ENCODE measurements around the gene PRRG1. TPM values are rescaled to one million over a fixed set of nuclear protein-coding genes. Genes with fewer than 3 reads are reported as not detected.
A peak's percentile ranks its signal among the peaks of the same experiment; 100 is the strongest.

PRRG1 gene
- total RNA-seq, 1 donor, result 19.0 TPM

DNA sequence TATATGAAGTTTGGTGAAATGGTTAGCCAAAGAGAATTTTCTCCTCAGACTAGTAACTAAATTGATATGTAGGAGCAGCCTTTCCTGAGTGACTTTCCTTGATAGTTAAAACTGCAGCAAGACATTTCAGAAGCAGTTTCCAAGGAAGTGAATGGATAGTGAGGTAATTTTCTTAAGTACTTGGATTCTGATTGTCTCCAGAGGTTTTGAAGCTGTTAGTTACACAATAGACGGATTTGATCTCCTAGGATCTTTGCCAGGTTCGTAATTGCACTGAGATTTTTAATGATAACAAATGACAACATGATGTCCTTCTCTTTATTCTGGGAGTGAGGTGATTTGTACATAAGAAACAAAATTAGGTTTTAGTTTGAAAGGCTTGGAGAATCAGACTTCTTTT lies 29.2 kb downstream of the PRRG1 start:
- TF ChIP-seq, protein P1, sequence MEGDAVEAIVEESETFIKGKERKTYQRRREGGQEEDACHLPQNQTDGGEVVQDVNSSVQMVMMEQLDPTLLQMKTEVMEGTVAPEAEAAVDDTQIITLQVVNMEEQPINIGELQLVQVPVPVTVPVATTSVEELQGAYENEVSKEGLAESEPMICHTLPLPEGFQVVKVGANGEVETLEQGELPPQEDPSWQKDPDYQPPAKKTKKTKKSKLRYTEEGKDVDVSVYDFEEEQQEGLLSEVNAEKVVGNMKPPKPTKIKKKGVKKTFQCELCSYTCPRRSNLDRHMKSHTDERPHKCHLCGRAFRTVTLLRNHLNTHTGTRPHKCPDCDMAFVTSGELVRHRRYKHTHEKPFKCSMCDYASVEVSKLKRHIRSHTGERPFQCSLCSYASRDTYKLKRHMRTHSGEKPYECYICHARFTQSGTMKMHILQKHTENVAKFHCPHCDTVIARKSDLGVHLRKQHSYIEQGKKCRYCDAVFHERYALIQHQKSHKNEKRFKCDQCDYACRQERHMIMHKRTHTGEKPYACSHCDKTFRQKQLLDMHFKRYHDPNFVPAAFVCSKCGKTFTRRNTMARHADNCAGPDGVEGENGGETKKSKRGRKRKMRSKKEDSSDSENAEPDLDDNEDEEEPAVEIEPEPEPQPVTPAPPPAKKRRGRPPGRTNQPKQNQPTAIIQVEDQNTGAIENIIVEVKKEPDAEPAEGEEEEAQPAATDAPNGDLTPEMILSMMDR (IDR thresholded peaks at IDR 0.05; ENCODE audit: insufficient read depth, low read depth, low read length), result no peak
- peak; percentile 71 for DNase-seq (ENCODE audit: low read depth)
- no peak overlapping the region for H3K4me3 ChIP-seq (ENCODE audit: low read depth, low read length)

DNA sequence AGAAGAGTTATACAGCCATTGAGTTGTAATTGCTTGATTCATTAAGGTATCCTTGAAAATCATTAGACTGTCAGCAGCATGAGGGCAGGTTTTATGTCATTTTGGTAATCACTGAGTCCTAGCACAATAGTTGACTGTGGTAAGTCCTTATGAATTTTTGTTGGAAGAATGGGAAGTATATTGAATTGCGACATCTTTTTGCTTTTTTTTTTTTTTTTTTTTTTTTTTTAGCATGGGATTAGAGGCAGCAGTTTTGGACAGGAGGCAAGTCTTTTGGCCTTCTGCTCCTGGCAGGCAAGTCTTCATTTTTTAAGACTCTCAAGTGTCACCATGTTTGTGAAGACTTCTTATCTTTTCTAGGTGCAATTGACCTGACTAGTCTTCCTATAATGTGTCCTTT lies 29.7 kb downstream of the PRRG1 start:
- TF ChIP-seq, protein P1 (IDR thresholded peaks at IDR 0.05; ENCODE audit: insufficient read depth, low read depth, low read length), result no peak
- H3K4me3 ChIP-seq (ENCODE audit: low read depth, low read length), result no peak overlapping the region
- no peak for DNase-seq (ENCODE audit: low read depth)

DNA sequence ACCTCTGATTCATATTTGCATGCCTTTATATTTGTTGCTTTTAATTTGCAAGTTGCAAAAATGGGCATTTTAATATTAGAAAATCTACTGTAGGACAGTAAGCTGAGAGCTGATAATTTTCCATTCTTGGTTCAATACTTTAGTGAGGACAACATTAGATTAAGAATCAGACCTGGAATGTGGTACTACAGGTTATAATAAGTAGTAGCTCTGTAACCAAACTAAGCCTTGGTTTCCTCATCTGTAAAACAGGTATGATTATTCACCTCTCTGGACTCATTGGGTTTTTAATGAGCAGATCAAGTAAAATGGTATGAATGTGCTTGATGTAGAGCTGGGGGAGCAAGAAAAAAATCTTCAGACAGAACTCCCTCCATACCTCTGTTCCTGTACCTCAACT lies 31.1 kb downstream of the PRRG1 start:
- TF ChIP-seq, protein P1 (IDR thresholded peaks at IDR 0.05; ENCODE audit: insufficient read depth, low read depth, low read length), result no peak
- DNase-seq (ENCODE audit: low read depth), result no peak
- no peak overlapping the region for H3K4me3 ChIP-seq (ENCODE audit: low read depth, low read length)

DNA sequence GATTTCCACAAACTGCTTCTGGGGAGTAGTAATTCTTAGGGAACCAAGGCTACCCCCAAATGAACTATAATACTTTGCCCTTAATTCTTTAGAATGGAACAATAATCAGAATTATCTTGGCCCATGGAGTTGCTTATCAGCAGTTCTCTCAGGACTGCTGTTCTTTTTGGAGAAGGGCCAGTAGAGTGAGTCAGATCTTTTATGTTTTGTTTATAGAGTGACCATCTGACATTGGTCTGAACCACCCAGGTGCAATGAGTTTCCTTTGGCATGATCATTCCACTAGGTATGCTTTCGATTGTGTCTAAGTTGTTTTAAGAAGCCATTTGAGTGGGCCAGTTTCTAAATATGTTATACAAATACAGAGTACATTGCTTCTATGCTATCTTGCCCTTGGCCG lies 31.8 kb downstream of the PRRG1 start:
- peak; percentile 83 for DNase-seq (ENCODE audit: low read depth)
- TF ChIP-seq, protein P1 (IDR thresholded peaks at IDR 0.05; ENCODE audit: insufficient read depth, low read depth, low read length), result no peak

DNA sequence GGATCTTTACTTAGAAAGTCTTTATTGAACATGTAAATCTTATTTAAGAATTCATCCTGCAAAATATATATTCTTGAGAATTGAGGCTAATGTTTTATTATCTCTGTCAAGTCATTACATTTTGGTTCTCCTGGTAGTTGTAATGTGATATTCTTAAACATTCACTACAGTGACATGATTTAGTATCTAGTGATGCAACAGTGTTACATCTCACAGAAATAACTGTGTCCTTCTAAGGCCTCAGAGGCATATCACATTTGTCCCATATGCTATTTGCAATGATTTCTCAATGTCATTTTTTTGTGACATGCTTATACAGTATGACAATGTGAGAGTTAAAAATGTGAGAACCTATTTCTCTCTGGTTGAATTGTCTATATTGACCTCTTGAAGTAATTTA lies 34.1 kb downstream of the PRRG1 start:
- H3K4me3 ChIP-seq (ENCODE audit: low read depth, low read length), result no peak overlapping the region
- TF ChIP-seq, protein P1 (IDR thresholded peaks at IDR 0.05; ENCODE audit: insufficient read depth, low read depth, low read length), result no peak
- peak; percentile 60 for DNase-seq (ENCODE audit: low read depth)

More for the DNA sequence above, 31.8 kb downstream of the PRRG1 start:
- H3K4me3 ChIP-seq (ENCODE audit: low read depth, low read length), result no peak overlapping the region

DNA sequence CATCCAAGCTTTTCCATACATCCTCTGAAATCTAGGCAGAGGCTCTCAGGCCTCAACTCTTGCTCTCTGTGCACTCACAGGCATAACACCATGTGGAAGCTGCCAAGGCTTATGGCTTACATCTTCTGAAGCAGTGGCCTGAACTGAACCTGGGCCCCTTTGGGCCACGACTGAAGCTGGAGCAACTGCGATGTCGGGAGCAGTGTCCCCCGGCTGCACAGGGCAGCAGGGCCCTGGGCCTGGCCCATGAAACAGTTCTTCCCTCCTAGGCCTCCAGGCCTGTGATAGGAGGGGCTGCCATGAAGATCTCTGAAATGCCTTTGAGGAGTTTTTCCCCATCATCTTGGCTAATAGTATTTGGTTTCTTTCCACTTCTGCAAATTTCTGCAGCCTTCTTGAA lies 39.2 kb downstream of the PRRG1 start:
- TF ChIP-seq, protein P1 (IDR thresholded peaks at IDR 0.05; ENCODE audit: insufficient read depth, low read depth, low read length), result no peak
- no peak overlapping the region for H3K4me3 ChIP-seq (ENCODE audit: low read depth, low read length)
- DNase-seq (ENCODE audit: low read depth), result no peak

DNA sequence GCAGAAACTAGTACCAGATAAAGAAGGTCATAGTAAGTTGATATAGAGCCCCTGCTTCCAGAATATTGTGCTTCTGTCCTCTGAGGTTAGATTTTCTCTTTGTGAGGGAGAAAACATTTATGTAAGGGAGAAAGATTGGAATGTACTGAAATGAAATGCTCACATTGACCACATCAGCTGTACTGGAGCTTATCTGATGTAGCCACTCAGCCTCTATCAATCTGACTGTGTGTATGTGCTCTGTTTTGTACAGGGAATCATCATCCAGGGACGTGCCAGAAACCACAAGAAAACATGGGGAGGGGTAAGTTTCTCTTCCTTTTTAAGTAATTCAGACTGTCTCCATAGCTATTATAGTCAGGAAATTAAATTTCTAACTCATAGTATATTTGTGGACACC lies 56.8 kb downstream of the PRRG1 start:
- no peak overlapping the region for H3K4me3 ChIP-seq (ENCODE audit: low read depth, low read length)
- TF ChIP-seq, protein P1 (IDR thresholded peaks at IDR 0.05; ENCODE audit: insufficient read depth, low read depth, low read length), result no peak
- peak; percentile 81 for DNase-seq (ENCODE audit: low read depth)

Data from fibroblast of villous mesenchyme (primary cell).